Measurements from ENCODE around the gene KIF6. TPM values are rescaled to one million over a fixed set of nuclear protein-coding genes. Genes with fewer than 3 reads are reported as not detected.

Gene KIF6
- total RNA-seq, 2 experiments from 2014 or later: not detected

GRCh38 chr6:39733704-39734103, 8.5 kb upstream of the KIF6 start:
- intact Hi-C loops (cut with DNase I, micrococcal nuclease): no loop called here
- POLR2A ChIA-PET: no interaction called here
- no peaks in the 10 kb centered on the region for H3K4me1 Mint-ChIP-seq (ENCODE audit: low read depth)
- Histone ChIP-seq H3K36me3 (ENCODE audit: insufficient read depth, low read length) (no peaks in the 10 kb centered on the region), H3K27me3 (ENCODE audit: control insufficient read depth in 1 of 2, insufficient read depth in 2 of 2, low read length in 2 of 2) (no peaks in the 10 kb centered on the region), H3K4me1 (ENCODE audit: insufficient read depth, low read length) (no peaks in the 10 kb centered on the region), H3K27ac (ENCODE audit: low read depth in 1 of 2, low read length in 2 of 2) (no peak overlapping the region), H3K4me3 (ENCODE audit: low read length) (no peak overlapping the region), H3K9me3 (ENCODE audit: control insufficient read depth in 1 of 2, insufficient read depth in 1 of 2, low read length in 2 of 2) (no peaks in the 10 kb centered on the region)
- DNase-seq (no peak), ATAC-seq (ENCODE audit: poor library complexity) (no peak)
- H3K27me3 Mint-ChIP-seq: peaks cover 46% of the 10 kb centered on the region
- no peak overlapping the region for H3K27ac Mint-ChIP-seq
- no peaks in the 10 kb centered on the region for H3K36me3 Mint-ChIP-seq (ENCODE audit: low read depth)
- CTCF ChIA-PET: no interaction called here
- no peak overlapping the region for H3K4me3 Mint-ChIP-seq
- no peaks in the 10 kb centered on the region for H3K9me3 Mint-ChIP-seq
- no peak for TF ChIP-seq CTCF (IDR thresholded peaks at IDR 0.05)

GRCh38 chr6:39731565-39731964, 6.4 kb upstream of the KIF6 start:
- H3K27ac ChIP-seq (ENCODE audit: low read depth in 1 of 2, low read length in 2 of 2): no peak overlapping the region
- POLR2A ChIA-PET: no interaction called here

GRCh38 chr6:39729945-39730344, 4.7 kb upstream of the KIF6 start:
- POLR2A ChIA-PET: no interaction called here
- no peak for DNase-seq
- Histone ChIP-seq H3K27ac (ENCODE audit: low read depth in 1 of 2, low read length in 2 of 2) (no peak overlapping the region), H3K4me1 (ENCODE audit: insufficient read depth, low read length) (peaks cover 3% of the 10 kb centered on the region), H3K36me3 (ENCODE audit: insufficient read depth, low read length) (no peaks in the 10 kb centered on the region), H3K9me3 (ENCODE audit: control insufficient read depth in 1 of 2, insufficient read depth in 1 of 2, low read length in 2 of 2) (peaks cover 0 to 6% of the 10 kb centered on the region in 2 experiments), H3K27me3 (ENCODE audit: control insufficient read depth in 1 of 2, insufficient read depth in 2 of 2, low read length in 2 of 2) (no peaks in the 10 kb centered on the region), H3K4me3 (ENCODE audit: low read length) (no peak overlapping the region)
- Mint-ChIP-seq H3K27ac (no peak overlapping the region), H3K36me3 (ENCODE audit: low read depth) (no peaks in the 10 kb centered on the region), H3K27me3 (peaks cover 41% of the 10 kb centered on the region), H3K4me1 (ENCODE audit: low read depth) (peaks cover 4% of the 10 kb centered on the region), H3K9me3 (no peaks in the 10 kb centered on the region), H3K4me3 (no peak overlapping the region)
- intact Hi-C loops (cut with DNase I, micrococcal nuclease): loop anchor here in 1 of 2 experiments (10.0 kb wide), 2 partner anchors 625 to 1025 kb away; partner anchors contain the start of gene GLO1
- no peak for TF ChIP-seq CTCF (IDR thresholded peaks at IDR 0.05)
- CTCF ChIA-PET: no interaction called here
- ATAC-seq (ENCODE audit: poor library complexity): no peak

More at GRCh38 chr6:39731565-39731964, 6.4 kb upstream of the KIF6 start:
- Histone ChIP-seq H3K27me3 (ENCODE audit: control insufficient read depth in 1 of 2, insufficient read depth in 2 of 2, low read length in 2 of 2) (no peaks in the 10 kb centered on the region), H3K4me3 (ENCODE audit: low read length) (no peak overlapping the region), H3K36me3 (ENCODE audit: insufficient read depth, low read length) (no peaks in the 10 kb centered on the region), H3K4me1 (ENCODE audit: insufficient read depth, low read length) (no peaks in the 10 kb centered on the region), H3K9me3 (ENCODE audit: control insufficient read depth in 1 of 2, insufficient read depth in 1 of 2, low read length in 2 of 2) (no peaks in the 10 kb centered on the region)
- Mint-ChIP-seq H3K4me3 (no peak overlapping the region), H3K27ac (no peak overlapping the region), H3K36me3 (ENCODE audit: low read depth) (no peaks in the 10 kb centered on the region), H3K27me3 (peaks cover 51% of the 10 kb centered on the region), H3K4me1 (ENCODE audit: low read depth) (no peaks in the 10 kb centered on the region), H3K9me3 (no peaks in the 10 kb centered on the region)
- CTCF ChIA-PET: no interaction called here
- no peak for ATAC-seq (ENCODE audit: poor library complexity)
- DNase-seq: no peak
- no peak for TF ChIP-seq CTCF (IDR thresholded peaks at IDR 0.05)
- intact Hi-C loops (cut with DNase I, micrococcal nuclease): no loop called here
